Medulla oblongata (tissue), 1 donor: ENCODE data around the gene EFCC1.
A peak's percentile ranks its signal among the peaks of the same experiment; 100 is the strongest.
"Not testable (repeated sequence)": the region's sequence is repeated elsewhere in the genome, so short reads cannot be mapped to it uniquely, and the experiment has no call there.

Experiments used
- DNase-seq: peaks from one replicate; pipeline ENCODE4 v3.0.0-alpha.2; 2015; ENCODE audit errors: extremely low spot score

EFCC1 gene

GRCh38 chr3:129077222-129077621 is 76.1 kb downstream of the EFCC1 start:
- no peak for DNase-seq

GRCh38 chr3:129078510-129078909 is 77.4 kb downstream of the EFCC1 start:
- no peak for DNase-seq

GRCh38 chr3:129081503-129081902 is 80.4 kb downstream of the EFCC1 start:
- DNase-seq: no peak

GRCh38 chr3:129082026-129082425 is 80.9 kb downstream of the EFCC1 start:
- DNase-seq: no peak

DNA sequence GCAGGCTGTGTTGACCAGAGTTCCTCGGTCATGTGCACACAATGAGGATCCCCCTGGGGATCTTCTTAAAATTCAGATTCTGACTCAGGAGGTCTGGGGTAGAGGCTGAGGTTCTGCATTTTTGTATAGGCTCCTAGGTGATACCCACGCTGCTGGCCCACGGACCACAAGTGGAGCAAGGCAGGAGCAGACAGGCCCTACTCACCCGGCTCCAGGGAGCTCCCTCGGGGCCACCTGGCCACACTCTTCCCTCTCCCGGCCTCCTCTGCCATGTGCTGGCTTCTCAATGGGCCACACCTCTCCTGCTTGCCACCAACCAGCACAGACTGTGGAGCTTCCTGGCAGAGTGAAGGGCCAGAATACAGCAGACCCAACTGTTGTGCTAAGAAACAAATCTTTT is 83.4 kb downstream of the EFCC1 start:
- DNase-seq: no peak

DNA sequence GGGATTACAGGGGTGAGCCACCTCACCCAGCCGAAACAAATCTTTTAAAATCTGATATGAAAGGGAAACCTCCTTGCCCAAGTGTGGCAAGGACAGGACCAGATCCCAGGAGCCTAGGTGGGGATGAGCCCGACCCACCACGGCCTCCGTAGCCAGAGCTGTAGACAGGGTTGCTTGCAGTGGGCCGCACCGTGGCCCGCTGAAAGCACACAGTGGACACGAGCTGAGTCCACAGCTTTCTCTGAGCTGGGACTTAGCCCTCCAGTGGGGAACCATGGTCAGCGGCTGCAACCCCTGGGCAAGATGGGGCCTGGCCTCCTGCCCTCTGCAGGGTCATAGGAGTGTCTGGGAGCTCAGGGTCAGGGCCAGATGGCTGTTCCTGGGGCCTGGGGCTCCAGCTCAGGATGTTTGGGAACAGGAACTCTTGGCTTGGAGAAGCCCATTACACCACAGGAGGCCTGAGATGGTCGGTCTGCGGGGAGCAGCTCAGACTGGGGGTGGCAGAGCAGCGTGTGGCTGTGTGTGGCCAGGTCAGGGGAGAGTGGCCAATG is 84.1 kb downstream of the EFCC1 start:
- no peak for DNase-seq

GRCh38 chr3:129085818-129086217 is 84.7 kb downstream of the EFCC1 start:
- DNase-seq: no peak

DNA sequence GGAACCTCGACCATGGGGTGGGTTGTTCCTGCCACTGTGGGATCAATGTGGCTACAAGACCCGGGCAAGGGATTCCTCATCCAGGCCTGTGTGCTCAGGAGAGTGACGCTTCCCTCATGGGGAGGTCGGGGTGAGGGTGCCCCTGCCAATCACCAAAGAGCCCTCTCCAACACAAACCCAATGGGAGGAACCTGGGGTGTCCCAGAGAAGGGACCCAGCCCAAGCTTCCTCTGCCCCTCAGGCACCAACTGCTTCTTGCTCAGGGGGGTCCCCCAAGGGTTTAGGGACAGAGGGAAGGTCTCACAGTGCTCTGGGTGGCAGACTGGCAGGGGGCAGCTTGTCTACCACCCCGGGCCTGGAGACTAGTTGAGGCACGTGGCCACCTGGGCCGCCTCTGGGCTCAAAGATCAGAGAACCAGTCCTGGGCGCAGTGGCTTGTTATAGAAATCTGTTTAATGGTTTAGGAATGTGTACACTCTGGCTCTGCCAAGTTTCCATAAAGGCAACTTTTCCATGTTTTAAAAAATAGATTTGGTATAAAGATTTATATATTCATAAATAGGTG is 86.1 kb downstream of the EFCC1 start:
- DNase-seq: no peak

DNA sequence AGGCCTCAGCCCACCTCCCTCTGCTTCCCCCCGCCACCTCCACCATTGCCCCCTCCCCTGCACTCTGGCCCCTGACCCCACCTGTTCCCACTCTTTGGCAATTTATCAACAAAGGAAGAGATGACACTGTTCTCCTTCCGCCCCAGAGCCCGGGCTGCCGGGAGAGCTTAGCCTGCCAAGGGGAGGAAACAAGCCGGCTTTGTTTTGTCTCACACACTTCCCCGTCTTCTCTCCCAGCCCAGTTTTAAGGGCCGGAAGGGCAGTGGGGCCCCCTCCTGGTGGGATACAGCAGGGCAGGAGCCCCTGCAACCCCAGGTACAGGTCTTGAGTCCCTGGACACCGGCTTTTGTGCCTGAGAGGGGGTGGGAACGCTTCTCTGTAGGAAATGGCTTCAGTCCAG is 86.8 kb downstream of the EFCC1 start:
- DNase-seq: peak; percentile 51

- not testable (repeated sequence) for DNase-seq
These were observed 87.2 kb downstream of the EFCC1 start for GRCh38 chr3:129088312-129088711.
